ENCODE data around the gene LZTS3.
"Not testable (repeated sequence)": the region's sequence is repeated elsewhere in the genome, so short reads cannot be mapped to it uniquely, and the experiment has no call there.

Gene LZTS3

GRCh38 chr20:3172933-3173609 lies at the start of gene LZTS3:
Gene LZTS3 (minus strand): TSS chr20:3173549. CDS start chr20:3167163, 6,386 bp downstream.
- DNase-seq = peak; percentile 81

- DNase-seq = no peak
Measured at GRCh38 chr20:3221398-3222226, 48.3 kb upstream of the LZTS3 start.

- DNase-seq = peak; percentile 36
Measured at GRCh38 chr20:3218307-3218988, 45.1 kb upstream of the LZTS3 start.

- DNase-seq = not testable (repeated sequence)
Measured at GRCh38 chr20:3215359-3215917, 42.1 kb upstream of the LZTS3 start.

- DNase-seq = no peak
Measured at GRCh38 chr20:3213226-3213625, 39.9 kb upstream of the LZTS3 start.

- no peak for DNase-seq
Measured at GRCh38 chr20:3210346-3210745, 37.0 kb upstream of the LZTS3 start.

- DNase-seq = peak; percentile 10
Measured at GRCh38 chr20:3209946-3210317, 36.6 kb upstream of the LZTS3 start.

GRCh38 chr20:3209257-3209945 lies 36.1 kb upstream of the LZTS3 start, which contains the start of gene ITPA:
Gene ITPA (plus strand): TSS chr20:3209498. CDS start chr20:3209552, 54 bp downstream.
- DNase-seq = peak; percentile 53

GRCh38 chr20:3208786-3209256 lies 35.5 kb upstream of the LZTS3 start:
- DNase-seq = no peak

- peak; percentile 83 for DNase-seq
Measured at GRCh38 chr20:3204124-3204794, 30.9 kb upstream of the LZTS3 start, which contains the start of gene DDRGK1. Gene DDRGK1 (minus strand): TSS chr20:3204682. CDS start chr20:3204627, 55 bp downstream.

- peak; percentile 45 for DNase-seq
Measured at GRCh38 chr20:3203315-3204123, 30.2 kb upstream of the LZTS3 start.

- no peak for DNase-seq
Measured at GRCh38 chr20:3202965-3203314, 29.6 kb upstream of the LZTS3 start.

GRCh38 chr20:3199976-3200755 lies 26.8 kb upstream of the LZTS3 start:
- no peak for DNase-seq

GRCh38 chr20:3199206-3199605 lies 25.9 kb upstream of the LZTS3 start:
- no peak for DNase-seq

- no peak for DNase-seq
Measured at GRCh38 chr20:3195590-3196237, 22.4 kb upstream of the LZTS3 start.

- no peak for DNase-seq
Measured at GRCh38 chr20:3194617-3195280, 21.4 kb upstream of the LZTS3 start.

- DNase-seq = no peak
Measured at GRCh38 chr20:3193806-3194616, 20.7 kb upstream of the LZTS3 start.

Measured in EL (cell line).